Transverse colon (tissue), 3 donors: ENCODE results near the gene TRAIP.

Experiments
- EP300 ChIP-seq: sonication (generic); formaldehyde crosslinking; IDR thresholded peaks from one replicate; pipeline ENCODE4 v1.6.1; 2017; ENCODE audit warnings: antibody characterized with exemption, low read depth
- POLR2A ChIP-seq: fragments of 450-650 bp; IDR thresholded peaks from one replicate; pipeline ENCODE4 v1.6.1; 2016; ENCODE audit warnings: antibody characterized with exemption, mild to moderate bottlenecking, moderate library complexity
- TF ChIP-seq, protein P1 (sequence below), 5 experiments: fragments of 200-600 bp in 3 of 5; fragments of 450-650 bp in 2 of 5; sonication (generic) in 3 of 5; IDR thresholded peaks; 1 replicate in 2 of 5; 2 replicates in 3 of 5; pipeline ENCODE4 v1.5.1; 2016 to 2017; ENCODE audit warnings: antibody characterized with exemption in 5 of 5, inconsistent platforms in 3 of 5, mild to moderate bottlenecking in 2 of 5, moderate library complexity in 1 of 5

DNA sequence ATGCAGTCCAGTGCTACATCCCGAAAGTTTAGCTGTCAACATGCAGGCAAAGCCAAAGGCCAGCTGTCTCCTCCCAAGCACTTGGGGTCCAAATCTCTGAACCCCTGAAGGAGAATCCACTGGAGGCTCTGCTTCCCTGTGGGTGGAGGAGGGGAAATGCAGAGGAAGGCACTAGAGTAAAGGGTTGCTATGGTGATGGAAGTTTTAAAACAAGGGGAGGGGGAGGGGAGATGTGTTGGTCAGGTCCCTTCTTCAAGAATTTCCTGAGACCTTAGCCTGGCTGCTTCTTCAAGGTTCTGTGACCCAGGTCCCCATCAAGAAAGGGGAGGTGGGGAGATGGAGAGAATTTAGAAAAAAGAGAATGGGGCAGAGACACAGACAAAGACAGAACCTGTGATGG, 11.0 kb upstream of the TRAIP start:
- TF ChIP-seq, protein P1, sequence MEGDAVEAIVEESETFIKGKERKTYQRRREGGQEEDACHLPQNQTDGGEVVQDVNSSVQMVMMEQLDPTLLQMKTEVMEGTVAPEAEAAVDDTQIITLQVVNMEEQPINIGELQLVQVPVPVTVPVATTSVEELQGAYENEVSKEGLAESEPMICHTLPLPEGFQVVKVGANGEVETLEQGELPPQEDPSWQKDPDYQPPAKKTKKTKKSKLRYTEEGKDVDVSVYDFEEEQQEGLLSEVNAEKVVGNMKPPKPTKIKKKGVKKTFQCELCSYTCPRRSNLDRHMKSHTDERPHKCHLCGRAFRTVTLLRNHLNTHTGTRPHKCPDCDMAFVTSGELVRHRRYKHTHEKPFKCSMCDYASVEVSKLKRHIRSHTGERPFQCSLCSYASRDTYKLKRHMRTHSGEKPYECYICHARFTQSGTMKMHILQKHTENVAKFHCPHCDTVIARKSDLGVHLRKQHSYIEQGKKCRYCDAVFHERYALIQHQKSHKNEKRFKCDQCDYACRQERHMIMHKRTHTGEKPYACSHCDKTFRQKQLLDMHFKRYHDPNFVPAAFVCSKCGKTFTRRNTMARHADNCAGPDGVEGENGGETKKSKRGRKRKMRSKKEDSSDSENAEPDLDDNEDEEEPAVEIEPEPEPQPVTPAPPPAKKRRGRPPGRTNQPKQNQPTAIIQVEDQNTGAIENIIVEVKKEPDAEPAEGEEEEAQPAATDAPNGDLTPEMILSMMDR (IDR thresholded peaks at IDR 0.05) = no peak
- TF ChIP-seq POLR2A (no peak), EP300 (no peak)
